H1 (cell line): ENCODE data around the gene ARG2. TPM values are rescaled to one million over a fixed set of nuclear protein-coding genes. Genes with fewer than 3 reads are reported as not detected.

Experiments used
- CTCF ChIA-PET: fragments of 300-600 bp; sonication (Branson Sonifier 250); formaldehyde crosslinking; loops from one replicate; lab custom pipeline; 2021; ENCODE audit not compliant: partially characterized antibody; lab: Charles Lee
- POLR2A ChIA-PET: fragments of 300-600 bp; sonication (Branson Sonifier 250); formaldehyde crosslinking; loops from one replicate; lab custom pipeline; 2021; ENCODE audit warnings: inconsistent platforms; ENCODE audit not compliant: partially characterized antibody; lab: Charles Lee
- DNase-seq, 2 experiments: peaks; one replicate each; pipeline versions ENCODE4 v3.0.0 to v3.0.0-alpha.2; 2010 to 2022; ENCODE audit warnings: low spot score in 2 of 2, low read depth in 1 of 2, mixed read lengths in 1 of 2
- FAIRE-seq: peaks from 2 replicates; lab custom pipeline; 2011; peaks lifted over from hg19 to GRCh38; lab: Jason Lieb, UNC
- H2AFZ ChIP-seq: 2 replicates; pipeline ENCODE4 v1.8.1; 2012; ENCODE audit warnings: low read length, inconsistent platforms
- H2AK5ac ChIP-seq: 2 replicates; pipeline ENCODE4 v1.6.1; 2013; ENCODE audit warnings: low read depth, low read length
- H2BK120ac ChIP-seq: replicated peaks from 2 replicates; pipeline ENCODE3; 2013; ENCODE audit warnings: low read depth, low read length, inconsistent platforms
- H2BK12ac ChIP-seq: 2 replicates; pipeline ENCODE4 v1.6.1; 2013; ENCODE audit warnings: low read depth, low read length
- H2BK15ac ChIP-seq: 2 replicates; pipeline ENCODE4 v1.6.1; 2013; ENCODE audit warnings: low read length
- H2BK20ac ChIP-seq: 2 replicates; pipeline ENCODE4 v1.6.1; 2013; ENCODE audit warnings: low read length
- H2BK5ac ChIP-seq: 2 replicates; pipeline ENCODE4 v1.6.1; 2013; ENCODE audit warnings: low read depth, low read length
- H3K14ac ChIP-seq: 2 replicates; pipeline ENCODE4 v1.6.1; 2013; ENCODE audit warnings: inconsistent platforms; ENCODE audit not compliant: insufficient read length
- H3K18ac ChIP-seq: 2 replicates; pipeline ENCODE4 v1.6.1; 2013; ENCODE audit warnings: low read length; ENCODE audit errors: extremely low read depth
- H3K23ac ChIP-seq: 2 replicates; pipeline ENCODE4 v1.6.1; 2013; ENCODE audit warnings: inconsistent platforms; ENCODE audit not compliant: insufficient read length
- H3K23me2 ChIP-seq: 2 replicates; pipeline ENCODE4 v1.6.1; 2013; ENCODE audit warnings: low read depth, low read length
- H3K27ac ChIP-seq: 2 replicates; pipeline ENCODE4 v1.6.1; 2011; ENCODE audit warnings: low read depth, low read length, inconsistent platforms
- H3K27me3 ChIP-seq, 4 experiments: replicated peaks in 1 of 4; 1 replicate in 1 of 4; 2 replicates in 3 of 4; pipeline versions ENCODE4 v1.6.1 to v1.8.1; 2011 to 2013; ENCODE audit warnings: low read length in 3 of 4, mild to moderate bottlenecking in 3 of 4, inconsistent platforms in 2 of 4, mixed read lengths in 2 of 4, moderate library complexity in 1 of 4; ENCODE audit not compliant: control insufficient read depth in 3 of 4, insufficient read depth in 3 of 4; ENCODE audit errors: extremely low read depth in 1 of 4
- H3K36me3 ChIP-seq, 4 experiments: 2 replicates each; pipeline versions ENCODE4 v1.6.1 to v1.8.1; 2011 to 2013; ENCODE audit warnings: mild to moderate bottlenecking in 4 of 4, low read length in 3 of 4, moderate library complexity in 2 of 4, control low read depth in 1 of 4, inconsistent platforms in 1 of 4; ENCODE audit not compliant: insufficient read depth in 4 of 4, control insufficient read depth in 2 of 4
- H3K4ac ChIP-seq: replicated peaks from 2 replicates; pipeline ENCODE3; 2013; ENCODE audit warnings: low read length, low read depth, mixed read lengths, inconsistent platforms; ENCODE audit not compliant: insufficient read length
- H3K4me1 ChIP-seq, 4 experiments: replicated peaks in 1 of 4; 1 replicate in 1 of 4; 2 replicates in 3 of 4; pipeline versions ENCODE4 v1.6.1 to v1.8.1; 2011 to 2013; ENCODE audit warnings: low read length in 3 of 4, inconsistent platforms in 2 of 4, mixed read lengths in 1 of 4; ENCODE audit not compliant: insufficient read depth in 4 of 4, control insufficient read depth in 3 of 4
- H3K4me2 ChIP-seq, 2 experiments: 2 replicates each; pipeline versions ENCODE4 v1.6.1 to v1.8.1; 2011 to 2013; ENCODE audit warnings: low read depth in 2 of 2, low read length in 2 of 2, control low read depth in 1 of 2, inconsistent platforms in 1 of 2, mild to moderate bottlenecking in 1 of 2; ENCODE audit not compliant: insufficient read depth in 1 of 2
- H3K4me3 ChIP-seq, 4 experiments: fragments of 200-600, 300-600 bp in 1 of 4; sonication (generic), shearing (Covaris generic), sonication (Bioruptor Twin) in 1 of 4; 2 replicates each; pipeline versions ENCODE4 v1.5.1 to v1.8.1; 2011 to 2016; ENCODE audit warnings: low read length in 4 of 4, low read depth in 3 of 4, control low read depth in 2 of 4, inconsistent platforms in 2 of 4, mild to moderate bottlenecking in 2 of 4, mixed read lengths in 1 of 4, moderate library complexity in 1 of 4; ENCODE audit not compliant: insufficient read depth in 2 of 4; ENCODE audit errors: extremely low read depth in 1 of 4
- H3K56ac ChIP-seq: replicated peaks from 2 replicates; pipeline ENCODE3; 2013; ENCODE audit warnings: low read depth, mild to moderate bottlenecking, mixed read lengths, low read length, inconsistent platforms; ENCODE audit not compliant: insufficient read length
- H3K79me1 ChIP-seq: 2 replicates; pipeline ENCODE4 v1.6.1; 2013; ENCODE audit warnings: low read depth, low read length, control low read depth
- H3K79me2 ChIP-seq, 2 experiments: 2 replicates each; pipeline versions ENCODE4 v1.6.1 to v1.8.1; 2012 to 2013; ENCODE audit warnings: low read length in 2 of 2, mild to moderate bottlenecking in 2 of 2, inconsistent platforms in 1 of 2; ENCODE audit not compliant: insufficient read depth in 2 of 2, control insufficient read depth in 1 of 2
- H3K9ac ChIP-seq, 4 experiments: replicated peaks in 1 of 4; 1 replicate in 1 of 4; 2 replicates in 3 of 4; pipeline versions ENCODE4 v1.6.1 to v1.8.1; 2011 to 2013; ENCODE audit warnings: low read depth in 3 of 4, low read length in 3 of 4, control low read depth in 2 of 4, mild to moderate bottlenecking in 2 of 4, moderate library complexity in 2 of 4, inconsistent platforms in 1 of 4; ENCODE audit errors: extremely low read depth in 1 of 4
- H3K9me3 ChIP-seq, 2 experiments: 2 replicates each; pipeline versions ENCODE4 v1.6.1 to v1.8.1; 2012 to 2013; ENCODE audit warnings: mild to moderate bottlenecking in 2 of 2, moderate library complexity in 2 of 2, control low read depth in 1 of 2, inconsistent platforms in 1 of 2, low read depth in 1 of 2, low read length in 1 of 2, mixed read lengths in 1 of 2; ENCODE audit not compliant: insufficient read depth in 2 of 2
- H4K20me1 ChIP-seq, 2 experiments: replicated peaks in 1 of 2; 2 replicates each; pipeline versions ENCODE3 to v1.8.1; 2011 to 2013; ENCODE audit warnings: inconsistent platforms in 2 of 2, low read length in 2 of 2, mild to moderate bottlenecking in 1 of 2; ENCODE audit not compliant: insufficient read depth in 2 of 2, control insufficient read depth in 1 of 2
- H4K5ac ChIP-seq: 2 replicates; pipeline ENCODE4 v1.6.1; 2013; ENCODE audit warnings: low read length, low read depth, mixed read lengths, inconsistent platforms; ENCODE audit not compliant: insufficient read length
- H4K8ac ChIP-seq: 2 replicates; pipeline ENCODE4 v1.8.0; 2013; ENCODE audit warnings: mild to moderate bottlenecking, moderate library complexity, low read length, inconsistent platforms; ENCODE audit not compliant: insufficient read depth; ENCODE audit errors: extremely low read depth
- H4K91ac ChIP-seq: replicated peaks from 2 replicates; pipeline ENCODE3; 2013; ENCODE audit warnings: low read length, mixed read lengths, inconsistent platforms; ENCODE audit not compliant: insufficient read length
- WGBS, 2 experiments: shearing (Covaris generic) in 1 of 2; methylation state at CpG; one replicate each; pipeline versions ENCODE4 v1.1.6 to v1.1.7; 2013 to 2015; ENCODE audit warnings: low lambda C conversion rate in 2 of 2, mixed read lengths in 2 of 2, inconsistent platforms in 1 of 2, low coverage in 1 of 2, missing lambda C conversion rate in 1 of 2; ENCODE audit not compliant: insufficient replicate concordance in 2 of 2, insufficient coverage in 1 of 2, insufficient read length in 1 of 2; ENCODE audit errors: extremely low coverage in 1 of 2, missing lambda C conversion rate in 1 of 2; 5-methylcytosine and 5-hydroxymethylcytosine counted together
- polyA plus RNA-seq, 7 experiments: library from polyadenylated mRNA; depleted of rRNA in 3 of 7; stranded (reverse) in 5 of 7; unstranded in 2 of 7; fragments of >200 nt in 5 of 7; fragments of 200-250 nt in 2 of 7; gene quantifications; 1 replicate in 5 of 7; 2 replicates in 1 of 7; 4 replicates in 1 of 7; pipeline versions ENCODE4 v1.2.1 to v1.2.3, GENCODE V29; 2011 to 2013; ENCODE audit warnings: missing spikeins in 2 of 7, mixed read lengths in 2 of 7
- total RNA-seq: library from RNA; stranded (reverse); fragmentation: NEBNext Ultra II Directional; extraction: Animal tissue kit (Norgen Biotek cat#: 25700); gene quantifications from 2 replicates; pipeline ENCODE4 v1.2.1, GENCODE V29; 2021
- TF ChIP-seq, protein P1 (sequence below): IDR thresholded peaks from 2 replicates; pipeline ENCODE4 v1.6.1; 2012; ENCODE audit warnings: inconsistent platforms

The ARG2 gene
- total and polyA plus RNA-seq, 2 of the 8 experiments (the other 6 are each of a cell fraction or from before 2014, with no cell fraction given), result 49.9 to 59.1 TPM

DNA sequence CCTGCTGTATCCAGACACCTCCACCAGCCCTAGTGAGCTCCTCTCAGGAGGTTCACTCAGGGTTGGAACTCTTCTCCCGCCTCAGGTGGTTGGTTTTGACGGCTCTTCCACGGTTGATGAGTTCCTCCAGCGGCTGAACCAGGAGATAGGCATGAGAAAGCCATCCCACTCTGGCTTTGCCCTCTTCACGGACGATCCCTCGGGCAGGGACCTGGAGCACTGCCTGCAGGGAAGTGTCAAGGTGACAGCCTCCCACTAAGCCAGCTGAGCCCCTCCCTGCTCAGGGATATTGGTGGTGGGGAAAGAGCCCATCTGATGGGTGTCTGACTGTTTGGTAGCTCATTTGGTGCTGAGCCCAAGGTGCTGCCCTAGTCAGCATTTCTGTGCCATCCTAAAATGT lies 40.1 kb upstream of the ARG2 start:
- CTCF ChIA-PET, result interaction anchor here (0.6 to 28.8 kb wide), 11 partner anchors 9 to 156 kb away, joined by 3 to 924 read pairs (median 9); partner anchors contain the start of genes PLEKHH1 and RDH12
- WGBS, 2 experiments, result 93% methylated on average over 7 of the region's 7 CpGs; no CpG with 5 or more reads in 1 of the 2 experiments

More for the DNA sequence above, 40.1 kb upstream of the ARG2 start:
- POLR2A ChIA-PET, result interaction anchor here (1.1 to 1.2 kb wide), 3 partner anchors 9 to 119 kb away, joined by 3 read pairs; no protein-coding TSS in a partner anchor
- Histone ChIP-seq H3K79me1 (no peaks in the 10 kb centered on the region; the same call in 1 of the 2 replicates), H3K14ac (no peak overlapping the region), H2BK20ac (no peak overlapping the region), H3K9ac (no peak overlapping the region), H3K56ac (no peak overlapping the region)
- TF ChIP-seq, protein P1, sequence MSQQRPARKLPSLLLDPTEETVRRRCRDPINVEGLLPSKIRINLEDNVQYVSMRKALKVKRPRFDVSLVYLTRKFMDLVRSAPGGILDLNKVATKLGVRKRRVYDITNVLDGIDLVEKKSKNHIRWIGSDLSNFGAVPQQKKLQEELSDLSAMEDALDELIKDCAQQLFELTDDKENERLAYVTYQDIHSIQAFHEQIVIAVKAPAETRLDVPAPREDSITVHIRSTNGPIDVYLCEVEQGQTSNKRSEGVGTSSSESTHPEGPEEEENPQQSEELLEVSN, result no peak
- TF ChIP-seq, all 59 proteins: peak for 0
- Histone ChIP-seq H4K20me1 (peaks cover 0 to 3% of the 10 kb centered on the region in 2 experiments), H2BK15ac (no peak overlapping the region), H3K23ac (no peak overlapping the region), H2AFZ (no peak overlapping the region), H2BK5ac (no peak overlapping the region), H3K36me3 (peaks cover 6 to 19% (median 8%) of the 10 kb centered on the region in 4 experiments; a peak in 5 of 8 replicates), H3K23me2 (no peaks in the 10 kb centered on the region), H3K18ac (no peak overlapping the region), H4K91ac (no peak overlapping the region), H3K79me2 (no peaks in the 10 kb centered on the region), H3K9me3 (no peaks in the 10 kb centered on the region), H2BK12ac (no peak overlapping the region), H3K4me3 (no peak overlapping the region), H2AK5ac (no peak overlapping the region), H3K4me1 (no peaks in the 10 kb centered on the region), H2BK120ac (no peak overlapping the region), H4K5ac (no peak overlapping the region), H3K4ac (no peak overlapping the region), H3K27ac (no peak overlapping the region), H3K27me3 (no peaks in the 10 kb centered on the region), H4K8ac (no peak overlapping the region), H3K4me2 (no peak overlapping the region)
- DNase-seq, result no peak
- no peak for FAIRE-seq
